Stimulated activated naive CD8-positive, alpha-beta T cell treated with anti-CD3 and anti-CD28 coated beads, Interleukin-15, Interleukin-2, amounts not matched to agents 100 ng/mL and 50 ng/mL, for 24 hours (primary cell): Measurements from ENCODE around the gene ALOX15.

Experiments
- H3K27ac Mint-ChIP-seq: one replicate; pipeline ENCODE4 v1.8.0; 2021; ENCODE audit warnings: mild to moderate bottlenecking, mixed read lengths
- H3K27me3 Mint-ChIP-seq: one replicate; pipeline ENCODE4 v1.8.0; 2021; ENCODE audit warnings: mixed read lengths
- H3K36me3 Mint-ChIP-seq: one replicate; pipeline ENCODE4 v1.8.0; 2021; ENCODE audit warnings: low read depth, mixed read lengths
- H3K4me1 Mint-ChIP-seq: one replicate; pipeline ENCODE4 v1.8.0; 2021; ENCODE audit warnings: low read depth, mixed read lengths
- H3K4me3 Mint-ChIP-seq: one replicate; pipeline ENCODE4 v1.8.0; 2021; ENCODE audit warnings: mild to moderate bottlenecking, mixed read lengths
- H3K9me3 Mint-ChIP-seq: one replicate; pipeline ENCODE4 v1.8.0; 2021; ENCODE audit warnings: mixed read lengths

Gene ALOX15

DNA sequence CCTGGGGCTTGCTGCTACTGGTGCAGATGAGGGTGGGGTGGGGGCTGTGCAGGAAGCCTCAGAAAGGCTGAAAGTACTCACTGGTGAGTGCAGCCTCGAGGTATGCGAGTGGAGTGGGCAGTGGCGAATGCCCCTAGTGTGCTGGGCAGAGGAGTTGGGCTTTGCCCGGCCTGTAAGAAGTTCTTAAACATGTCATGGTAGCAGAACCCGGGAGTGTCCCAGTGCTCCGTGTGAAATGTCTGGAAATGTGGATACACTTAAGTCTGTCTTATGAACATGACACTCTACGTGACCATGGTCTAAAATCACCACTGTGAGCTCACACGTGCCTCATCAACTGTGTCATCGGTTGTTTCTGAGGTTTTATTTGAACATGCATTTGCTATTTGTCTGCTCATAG, 55.4 kb downstream of the ALOX15 start:
- H3K36me3 Mint-ChIP-seq: no peaks in the 10 kb centered on the region
- H3K9me3 Mint-ChIP-seq: no peaks in the 10 kb centered on the region
- H3K4me3 Mint-ChIP-seq: no peak overlapping the region
- no peak overlapping the region for H3K27ac Mint-ChIP-seq
- H3K4me1 Mint-ChIP-seq: peaks cover 6% of the 10 kb centered on the region
- peaks cover 35% of the 10 kb centered on the region for H3K27me3 Mint-ChIP-seq

DNA sequence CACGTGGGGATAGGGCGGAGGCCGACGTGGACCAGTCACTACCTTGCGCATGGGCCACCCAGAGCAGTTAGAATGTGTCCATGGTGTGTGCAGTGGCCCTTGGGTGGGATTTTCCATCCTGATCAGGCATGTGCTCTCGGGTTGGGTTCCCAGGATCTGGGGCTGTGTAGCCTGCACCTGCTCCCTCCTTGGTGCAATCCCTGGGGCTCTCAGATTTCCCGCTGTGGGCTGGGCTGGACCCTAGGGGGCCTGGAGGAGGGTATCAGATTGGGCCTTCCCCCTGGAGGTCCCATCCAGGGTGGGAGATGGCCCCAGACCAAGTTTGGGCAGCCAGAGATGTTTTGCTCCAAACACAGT, 55.9 kb downstream of the ALOX15 start:
- H3K4me3 Mint-ChIP-seq: no peak overlapping the region

GRCh38 chr17:4584917-4585637, 56.4 kb downstream of the ALOX15 start:
- peaks cover 6% of the 10 kb centered on the region for H3K4me1 Mint-ChIP-seq
- H3K4me3 Mint-ChIP-seq: peak overlapping the region; percentile 54
- peaks cover 35% of the 10 kb centered on the region for H3K27me3 Mint-ChIP-seq
- no peak overlapping the region for H3K27ac Mint-ChIP-seq
- no peaks in the 10 kb centered on the region for H3K9me3 Mint-ChIP-seq
- no peaks in the 10 kb centered on the region for H3K36me3 Mint-ChIP-seq

More for the DNA sequence above, 55.9 kb downstream of the ALOX15 start:
- Mint-ChIP-seq H3K27me3 (peaks cover 35% of the 10 kb centered on the region), H3K27ac (no peak overlapping the region), H3K36me3 (no peaks in the 10 kb centered on the region), H3K9me3 (no peaks in the 10 kb centered on the region), H3K4me1 (peaks cover 6% of the 10 kb centered on the region)

GRCh38 chr17:4584101-4584916, 57.2 kb downstream of the ALOX15 start, which contains the start of gene SMTNL2:
TSS of gene SMTNL2 (plus strand) at chr17:4584529. CDS start at chr17:4584606, 77 bp downstream.
- peak within 1 kb of the TSS; percentile 70 for H3K4me3 Mint-ChIP-seq
- peaks cover 6% of the 10 kb centered on the region for H3K4me1 Mint-ChIP-seq
- H3K9me3 Mint-ChIP-seq: no peaks in the 10 kb centered on the region

GRCh38 chr17:4583782-4584100, 57.7 kb downstream of the ALOX15 start:
- peak overlapping the region; percentile 70 for H3K4me3 Mint-ChIP-seq
- peaks cover 38% of the 10 kb centered on the region for H3K27me3 Mint-ChIP-seq
- H3K36me3 Mint-ChIP-seq: no peaks in the 10 kb centered on the region
- H3K27ac Mint-ChIP-seq: no peak overlapping the region
- H3K9me3 Mint-ChIP-seq: no peaks in the 10 kb centered on the region
- H3K4me1 Mint-ChIP-seq: peaks cover 6% of the 10 kb centered on the region

More at GRCh38 chr17:4584101-4584916, 57.2 kb downstream of the ALOX15 start, which contains the start of gene SMTNL2:
- no peaks in the 10 kb centered on the region for H3K36me3 Mint-ChIP-seq
- no peak within 1 kb of the TSS for H3K27ac Mint-ChIP-seq
- H3K27me3 Mint-ChIP-seq: peaks cover 38% of the 10 kb centered on the region

DNA sequence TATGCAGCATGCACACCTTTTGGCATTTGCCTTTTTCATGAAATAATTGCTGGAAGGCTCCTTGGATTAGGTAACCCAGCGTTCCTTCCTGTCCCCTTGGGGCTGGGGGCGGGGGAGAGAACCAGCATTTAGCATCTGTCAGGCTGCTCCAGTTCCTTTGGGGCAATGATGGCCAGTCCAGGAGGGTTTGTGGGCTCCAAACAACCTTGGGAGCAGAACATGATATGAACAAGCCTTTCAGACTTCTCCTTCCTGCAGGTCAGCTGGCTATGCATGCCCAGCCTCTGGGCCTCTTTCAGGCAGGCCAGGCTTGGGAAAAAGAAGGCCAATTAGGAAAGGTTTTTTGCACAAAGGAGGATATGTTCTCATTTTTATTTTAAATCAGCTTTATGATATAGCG, 58.3 kb downstream of the ALOX15 start:
- Mint-ChIP-seq H3K36me3 (no peaks in the 10 kb centered on the region), H3K27me3 (peaks cover 38% of the 10 kb centered on the region), H3K4me3 (peak overlapping the region; percentile 70), H3K27ac (no peak overlapping the region), H3K4me1 (peaks cover 6% of the 10 kb centered on the region), H3K9me3 (no peaks in the 10 kb centered on the region)

DNA sequence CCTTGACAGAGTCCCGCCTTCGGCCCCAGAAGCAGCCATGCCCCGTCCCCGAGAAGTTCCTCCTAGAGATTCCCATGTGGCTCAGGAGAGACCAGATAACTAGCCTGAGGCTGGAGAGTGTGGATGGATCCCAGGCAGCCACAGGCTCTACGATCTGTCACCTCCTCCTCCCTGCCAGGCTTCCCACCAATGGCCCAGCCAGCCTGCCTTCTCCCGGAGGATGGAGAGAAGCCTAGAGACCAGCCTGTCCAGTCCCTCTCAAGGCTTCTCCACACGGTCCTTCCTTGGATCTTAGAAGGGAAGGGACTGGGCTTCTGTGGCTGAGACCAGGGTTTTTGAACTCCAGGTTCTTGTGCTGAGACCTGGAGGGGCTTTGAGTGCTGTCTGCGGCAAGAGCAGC, 58.8 kb downstream of the ALOX15 start:
- no peak overlapping the region for H3K4me3 Mint-ChIP-seq
- H3K4me1 Mint-ChIP-seq: peaks cover 6% of the 10 kb centered on the region
- no peaks in the 10 kb centered on the region for H3K36me3 Mint-ChIP-seq
- no peaks in the 10 kb centered on the region for H3K9me3 Mint-ChIP-seq
- peaks cover 38% of the 10 kb centered on the region for H3K27me3 Mint-ChIP-seq
- H3K27ac Mint-ChIP-seq: no peak overlapping the region

DNA sequence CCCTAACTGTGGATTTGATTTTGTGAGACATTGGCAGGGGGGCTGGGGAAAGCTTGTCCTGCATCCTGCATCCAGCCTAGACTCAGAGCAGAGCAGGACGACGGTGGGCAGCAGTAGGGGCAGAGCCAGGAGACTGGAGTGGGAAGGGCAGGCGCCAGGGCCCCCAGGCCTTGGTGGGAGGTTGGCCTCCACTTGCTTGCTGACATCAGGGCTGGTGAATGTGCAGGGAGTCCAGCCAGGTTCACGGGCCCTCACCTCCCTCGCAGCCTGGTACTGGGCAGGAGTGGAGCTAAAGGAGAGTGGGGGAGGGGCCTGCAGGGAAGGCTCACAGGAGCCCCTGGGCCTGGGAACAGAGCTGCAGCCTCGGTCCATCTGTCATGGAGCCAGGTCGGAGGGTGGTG, 59.4 kb downstream of the ALOX15 start:
- no peaks in the 10 kb centered on the region for H3K36me3 Mint-ChIP-seq
- H3K9me3 Mint-ChIP-seq: no peaks in the 10 kb centered on the region
- H3K27me3 Mint-ChIP-seq: peaks cover 38% of the 10 kb centered on the region
- no peak overlapping the region for H3K27ac Mint-ChIP-seq
- H3K4me3 Mint-ChIP-seq: no peak overlapping the region
- H3K4me1 Mint-ChIP-seq: peaks cover 6% of the 10 kb centered on the region
